GM23338 (cell line): ENCODE measurements around the gene DLGAP4. TPM values are rescaled to one million over a fixed set of nuclear protein-coding genes. Genes with fewer than 3 reads are reported as not detected.
A peak's percentile ranks its signal among the peaks of the same experiment; 100 is the strongest.

ENCODE experiments used
- ATAC-seq: fragments of 200-7000 bp; cut with Tn5 transposase; 3 replicates; pipeline ENCODE4 v1.9.1; 2020
- DNase-seq: peaks from one replicate; pipeline ENCODE4 v3.0.0-alpha.2; 2015; ENCODE audit warnings: low spot score
- H2AFZ ChIP-seq: fragments of 200-600 bp; sonication (generic); 2 replicates; pipeline ENCODE4 v1.8.0; 2016; ENCODE audit warnings: antibody characterized with exemption, mild to moderate bottlenecking, moderate library complexity
- H3F3A ChIP-seq: fragments of 200-600 bp; sonication (generic); replicated peaks from 2 replicates; pipeline ENCODE4 v1.8.0; 2017; ENCODE audit warnings: antibody characterized with exemption, mixed run types, low read depth
- H3K27ac ChIP-seq: fragments of 200-600 bp; sonication (generic); 2 replicates; pipeline ENCODE4 v1.6.1; 2016; ENCODE audit warnings: low read depth
- H3K27me3 ChIP-seq: fragments of 200-600 bp; sonication (generic); 2 replicates; pipeline ENCODE4 v1.8.0; 2016; ENCODE audit warnings: mild to moderate bottlenecking, mixed run types, moderate library complexity; ENCODE audit not compliant: insufficient read depth
- H3K36me3 ChIP-seq: fragments of 200-600 bp; sonication (generic); 2 replicates; pipeline ENCODE4 v1.8.0; 2016; ENCODE audit warnings: mild to moderate bottlenecking; ENCODE audit not compliant: insufficient read depth
- H3K4me1 ChIP-seq: fragments of 200-600 bp; sonication (generic); 2 replicates; pipeline ENCODE4 v1.8.0; 2016; ENCODE audit warnings: mild to moderate bottlenecking, moderate library complexity; ENCODE audit not compliant: insufficient read depth
- H3K4me2 ChIP-seq: fragments of 200-600 bp; sonication (generic); 2 replicates; pipeline ENCODE4 v1.7.1; 2017; ENCODE audit warnings: mixed run types
- H3K4me3 ChIP-seq: fragments of 200-600 bp; sonication (generic); 2 replicates; pipeline ENCODE4 v1.6.1; 2016; ENCODE audit warnings: mixed run types
- H3K79me2 ChIP-seq: fragments of 200-600 bp; sonication (generic); replicated peaks from 2 replicates; pipeline ENCODE4 v1.8.0; 2017; ENCODE audit warnings: mild to moderate bottlenecking; ENCODE audit not compliant: insufficient read depth
- H3K9me2 ChIP-seq: fragments of 200-600 bp; sonication (generic); 2 replicates; pipeline ENCODE4 v1.8.0; 2017; ENCODE audit not compliant: insufficient read depth
- H4K20me1 ChIP-seq: fragments of 200-600 bp; sonication (generic); replicated peaks from 2 replicates; pipeline ENCODE4 v1.8.0; 2017; ENCODE audit warnings: mild to moderate bottlenecking; ENCODE audit not compliant: insufficient read depth
- H3K27ac Mint-ChIP-seq: 2 replicates; pipeline ENCODE4 v1.8.0; 2020; ENCODE audit warnings: inconsistent platforms, mild to moderate bottlenecking, moderate library complexity, mixed read lengths
- H3K27me3 Mint-ChIP-seq: 3 replicates; pipeline ENCODE4 v1.8.0; 2022; ENCODE audit warnings: low read depth, mild to moderate bottlenecking, moderate library complexity, mixed read lengths, inconsistent platforms; ENCODE audit not compliant: insufficient read depth, poor library complexity
- H3K36me3 Mint-ChIP-seq: 3 replicates; pipeline ENCODE4 v1.8.0; 2021; ENCODE audit warnings: low read depth, mild to moderate bottlenecking, inconsistent platforms, moderate library complexity, mixed read lengths
- H3K4me1 Mint-ChIP-seq: 3 replicates; pipeline ENCODE4 v1.8.0; 2020; ENCODE audit warnings: mild to moderate bottlenecking, inconsistent platforms, mixed read lengths
- H3K4me3 Mint-ChIP-seq: 3 replicates; pipeline ENCODE4 v1.8.0; 2021; ENCODE audit warnings: moderate library complexity, mild to moderate bottlenecking, inconsistent platforms, mixed read lengths
- H3K9me3 Mint-ChIP-seq: 3 replicates; pipeline ENCODE4 v1.8.0; 2020; ENCODE audit warnings: moderate library complexity, mild to moderate bottlenecking, inconsistent platforms, mixed read lengths
- CREB1 ChIP-seq: fragments of 250-450 bp; sonication (Bioruptor Pico); IDR thresholded peaks from 2 replicates; pipeline ENCODE4 v1.5.0; 2020; ENCODE audit warnings: low read depth, mild to moderate bottlenecking, moderate library complexity
- CTCF ChIP-seq, 2 experiments: fragments of 200-600 bp in 1 of 2; sonication (generic) in 1 of 2; conservative IDR thresholded peaks; 2 replicates each; pipeline versions ENCODE4 v1.5.1 to v1.6.1; 2016 to 2017; ENCODE audit warnings: antibody characterized with exemption in 2 of 2, low read depth in 2 of 2, mild to moderate bottlenecking in 2 of 2, moderate library complexity in 1 of 2
- EZH2phosphoT487 ChIP-seq: fragments of 200-600 bp; sonication (generic); IDR thresholded peaks from one replicate; pipeline ENCODE4 v1.8.1; 2018; ENCODE audit warnings: antibody characterized with exemption; ENCODE audit not compliant: unreplicated experiment
- NANOG ChIP-seq: IDR thresholded peaks from 2 replicates; pipeline ENCODE4 v1.6.1; 2016; ENCODE audit warnings: antibody characterized with exemption, borderline replicate concordance
- POLR2AphosphoS5 ChIP-seq: IDR thresholded peaks from 2 replicates; pipeline ENCODE4 v1.6.1; 2016; ENCODE audit warnings: antibody characterized with exemption, low read depth
- STAT1 ChIP-seq: IDR thresholded peaks from one replicate; pipeline ENCODE4 v1.6.1; 2016; ENCODE audit warnings: antibody characterized with exemption; ENCODE audit not compliant: unreplicated experiment
- ZNF114 ChIP-seq: fragments of 250-450 bp; sonication (Bioruptor Pico); IDR thresholded peaks from 2 replicates; pipeline ENCODE4 v1.5.0; 2020; ENCODE audit warnings: mild to moderate bottlenecking, moderate library complexity
- ZNF331 ChIP-seq: fragments of 250-450 bp; sonication (Bioruptor Pico); IDR thresholded peaks from 2 replicates; pipeline ENCODE4 v1.5.0; 2020; ENCODE audit warnings: low read depth, mild to moderate bottlenecking, moderate library complexity
- ZNF462 ChIP-seq: fragments of 250-450 bp; sonication (Bioruptor Pico); IDR thresholded peaks from 2 replicates; pipeline ENCODE4 v1.5.0; 2020; ENCODE audit warnings: mild to moderate bottlenecking, moderate library complexity
- polyA plus RNA-seq: library from polyadenylated mRNA; unstranded; fragments of >200 nt; fragmentation: Nextera tagmentation; extraction: Ambion mirVana; gene quantifications from 2 replicates; pipeline ENCODE4 v1.2.1, GENCODE V29; 2016
- total RNA-seq: library from RNA; depleted of rRNA; stranded (reverse); fragments of >200 nt; shearing (Covaris generic); gene quantifications from 2 replicates; pipeline ENCODE4 v1.2.3, GENCODE V29; 2014

DLGAP4 gene
- total and polyA plus RNA-seq, 2 experiments from 2014 or later = 46.1 to 52.2 TPM

GRCh38 chr20:36275011-36275410 is 31.1 kb upstream of the DLGAP4 start (continued):
- TF ChIP-seq POLR2AphosphoS5 (no peak), ZNF114 (no peak), CREB1 (CRISPR knock-in tag) (no peak), NANOG (no peak), ZNF331 (no peak)

- Histone ChIP-seq H2AFZ (no peak overlapping the region), H3K4me2 (no peak overlapping the region), H3K27me3 (no peaks in the 10 kb centered on the region), H3K9me2 (no peaks in the 10 kb centered on the region), H3F3A (no peaks in the 10 kb centered on the region), H3K27ac (no peak overlapping the region), H3K4me3 (no peak overlapping the region), H3K4me1 (no peaks in the 10 kb centered on the region; the same call in 1 of the 2 replicates), H4K20me1 (no peaks in the 10 kb centered on the region), H3K36me3 (no peaks in the 10 kb centered on the region), H3K79me2 (no peaks in the 10 kb centered on the region)
- no peak for DNase-seq
- ATAC-seq = no peak
- no peak overlapping the region for H3K27ac Mint-ChIP-seq
- no peak for TF ChIP-seq EZH2phosphoT487
- peak in 1 of 2 experiments; percentile 37; a peak in 2 of 4 replicates for TF ChIP-seq CTCF (conservative IDR thresholded peaks at IDR 0.05; ENCODE audit: low read depth in 2 of 2)
- H3K9me3 Mint-ChIP-seq = no peaks in the 10 kb centered on the region
- no peak overlapping the region for H3K4me3 Mint-ChIP-seq
- H3K4me1 Mint-ChIP-seq = peaks cover 35% of the 10 kb centered on the region
- no peaks in the 10 kb centered on the region for H3K36me3 Mint-ChIP-seq
- H3K27me3 Mint-ChIP-seq = peaks cover 8% of the 10 kb centered on the region
Measured at GRCh38 chr20:36275441-36276189, 30.5 kb upstream of the DLGAP4 start.

- no peak overlapping the region for H2AFZ ChIP-seq
- no peak overlapping the region for H3K27ac ChIP-seq
- Mint-ChIP-seq H3K27me3 (peaks cover 8% of the 10 kb centered on the region), H3K4me3 (no peak overlapping the region), H3K27ac (no peak overlapping the region), H3K9me3 (no peaks in the 10 kb centered on the region), H3K4me1 (peaks cover 18% of the 10 kb centered on the region), H3K36me3 (no peaks in the 10 kb centered on the region)
- no peaks in the 10 kb centered on the region for H3K9me2 ChIP-seq
- H3K4me3 ChIP-seq = no peak overlapping the region
- no peak overlapping the region for H3K4me2 ChIP-seq
- no peaks in the 10 kb centered on the region for H3F3A ChIP-seq
- no peaks in the 10 kb centered on the region for H3K36me3 ChIP-seq
- DNase-seq (no peak), ATAC-seq (no peak)
- TF ChIP-seq POLR2AphosphoS5 = no peak
- TF ChIP-seq STAT1 = no peak
- no peak for TF ChIP-seq EZH2phosphoT487
- TF ChIP-seq CTCF (conservative IDR thresholded peaks at IDR 0.05; ENCODE audit: low read depth in 2 of 2) = no peak
- TF ChIP-seq ZNF462 (CRISPR knock-in tag) = no peak
- no peaks in the 10 kb centered on the region for H3K79me2 ChIP-seq
- H3K4me1 ChIP-seq = no peaks in the 10 kb centered on the region; the same call in 1 of the 2 replicates
- H4K20me1 ChIP-seq = no peaks in the 10 kb centered on the region
- no peaks in the 10 kb centered on the region for H3K27me3 ChIP-seq
Measured at GRCh38 chr20:36277546-36277945, 28.6 kb upstream of the DLGAP4 start.
